Stomach (tissue), 4 donors: ENCODE measurements around the gene MMP10.

Experiments used
- POLR2A ChIP-seq, 4 donors: fragments of 450-650 bp; IDR thresholded peaks; one replicate each; pipeline ENCODE4 v1.6.1; 2016; ENCODE audit warnings: antibody characterized with exemption in 4 of 4, control low read depth in 2 of 4, mild to moderate bottlenecking in 1 of 4, moderate library complexity in 1 of 4
- POLR2AphosphoS5 ChIP-seq, 3 donors: sonication (generic); formaldehyde crosslinking; IDR thresholded peaks; one replicate each; pipeline ENCODE4 v1.6.1; 2016; ENCODE audit warnings: antibody characterized with exemption in 3 of 3
- TF ChIP-seq, protein P1 (sequence below), 7 experiments: fragments of 450-650 bp in 4 of 7; fragments of 200-600 bp in 3 of 7; sonication (generic) in 3 of 7; IDR thresholded peaks; one replicate each; pipeline ENCODE4 v1.5.1; 2016 to 2019; ENCODE audit warnings: antibody characterized with exemption in 7 of 7, control low read depth in 2 of 7, mild to moderate bottlenecking in 1 of 7

DNA sequence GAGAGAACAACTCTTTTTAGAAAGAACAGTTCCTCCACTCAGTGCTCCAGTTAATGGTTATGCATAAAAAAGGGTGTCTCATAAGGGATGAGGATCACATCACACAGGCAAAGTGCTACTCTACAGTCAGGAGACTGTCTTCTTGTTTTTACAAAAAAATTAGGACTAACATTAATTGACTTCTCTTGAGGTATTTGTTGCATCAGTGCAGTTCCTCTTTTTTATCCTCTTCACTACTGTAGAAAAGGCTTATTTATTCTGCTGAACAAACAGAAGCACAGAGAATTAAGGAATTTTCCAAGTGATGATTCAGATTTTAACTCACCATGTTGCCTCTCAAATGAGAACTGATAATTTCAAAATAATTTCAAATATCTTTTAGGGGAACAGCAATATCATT, 57.6 kb downstream of the MMP10 start:
- TF ChIP-seq, protein P1, sequence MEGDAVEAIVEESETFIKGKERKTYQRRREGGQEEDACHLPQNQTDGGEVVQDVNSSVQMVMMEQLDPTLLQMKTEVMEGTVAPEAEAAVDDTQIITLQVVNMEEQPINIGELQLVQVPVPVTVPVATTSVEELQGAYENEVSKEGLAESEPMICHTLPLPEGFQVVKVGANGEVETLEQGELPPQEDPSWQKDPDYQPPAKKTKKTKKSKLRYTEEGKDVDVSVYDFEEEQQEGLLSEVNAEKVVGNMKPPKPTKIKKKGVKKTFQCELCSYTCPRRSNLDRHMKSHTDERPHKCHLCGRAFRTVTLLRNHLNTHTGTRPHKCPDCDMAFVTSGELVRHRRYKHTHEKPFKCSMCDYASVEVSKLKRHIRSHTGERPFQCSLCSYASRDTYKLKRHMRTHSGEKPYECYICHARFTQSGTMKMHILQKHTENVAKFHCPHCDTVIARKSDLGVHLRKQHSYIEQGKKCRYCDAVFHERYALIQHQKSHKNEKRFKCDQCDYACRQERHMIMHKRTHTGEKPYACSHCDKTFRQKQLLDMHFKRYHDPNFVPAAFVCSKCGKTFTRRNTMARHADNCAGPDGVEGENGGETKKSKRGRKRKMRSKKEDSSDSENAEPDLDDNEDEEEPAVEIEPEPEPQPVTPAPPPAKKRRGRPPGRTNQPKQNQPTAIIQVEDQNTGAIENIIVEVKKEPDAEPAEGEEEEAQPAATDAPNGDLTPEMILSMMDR (IDR thresholded peaks at IDR 0.05) = no peak
- TF ChIP-seq POLR2AphosphoS5 (IDR thresholded peaks at IDR 0.05) = no peak
- no peak for TF ChIP-seq POLR2A (IDR thresholded peaks at IDR 0.05)
